ENCODE results near the gene SLC7A7. TPM values are rescaled to one million over a fixed set of nuclear protein-coding genes. Genes with fewer than 3 reads are reported as not detected.
A peak's percentile ranks its signal among the peaks of the same experiment; 100 is the strongest.

The SLC7A7 gene
- total and polyA plus RNA-seq, 2 of the 13 experiments (the other 11 are each of a cell fraction or from before 2014, with no cell fraction given) = 0.13 to 0.63 TPM

DNA sequence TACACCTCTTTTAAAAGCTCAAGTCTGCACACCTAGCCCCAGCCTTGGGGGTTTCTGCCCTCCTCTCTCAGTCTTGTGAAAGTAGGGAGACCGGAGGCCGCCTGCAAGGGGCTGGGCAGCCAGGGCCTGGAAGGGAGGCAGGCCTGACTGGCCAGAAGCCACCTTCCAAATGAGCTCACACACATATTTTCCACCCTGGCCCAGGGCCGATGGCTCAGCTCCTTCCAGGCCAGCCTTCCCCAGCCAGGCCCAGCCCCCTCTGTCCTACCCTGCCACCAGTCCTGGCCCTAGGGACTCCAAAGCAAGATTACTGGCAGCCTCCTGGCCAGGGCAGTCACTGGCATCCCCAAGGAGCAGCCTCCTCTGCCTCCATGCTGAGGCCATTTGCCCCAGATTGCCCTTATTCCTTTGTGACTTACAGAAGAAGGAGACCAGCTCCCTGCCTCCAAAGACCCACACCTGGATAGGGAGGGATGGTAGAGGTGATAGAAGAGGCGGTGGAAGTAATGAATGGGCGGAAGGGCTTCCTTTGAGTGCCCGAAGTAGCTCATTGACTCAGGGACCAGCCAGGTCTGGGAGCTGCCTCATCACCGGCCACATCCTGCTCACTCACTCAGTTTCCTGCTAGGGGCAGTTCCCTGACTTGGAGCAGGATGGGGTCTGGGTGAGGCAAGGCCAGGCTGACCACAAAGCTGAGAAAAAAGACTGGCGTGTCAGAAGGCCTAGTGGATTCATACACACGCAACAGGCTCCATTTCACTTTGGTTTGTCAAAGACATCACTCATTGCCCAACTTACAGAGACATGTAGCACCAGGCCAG is 35.9 kb upstream of the SLC7A7 start (continued):
- TF ChIP-seq, protein P1, sequence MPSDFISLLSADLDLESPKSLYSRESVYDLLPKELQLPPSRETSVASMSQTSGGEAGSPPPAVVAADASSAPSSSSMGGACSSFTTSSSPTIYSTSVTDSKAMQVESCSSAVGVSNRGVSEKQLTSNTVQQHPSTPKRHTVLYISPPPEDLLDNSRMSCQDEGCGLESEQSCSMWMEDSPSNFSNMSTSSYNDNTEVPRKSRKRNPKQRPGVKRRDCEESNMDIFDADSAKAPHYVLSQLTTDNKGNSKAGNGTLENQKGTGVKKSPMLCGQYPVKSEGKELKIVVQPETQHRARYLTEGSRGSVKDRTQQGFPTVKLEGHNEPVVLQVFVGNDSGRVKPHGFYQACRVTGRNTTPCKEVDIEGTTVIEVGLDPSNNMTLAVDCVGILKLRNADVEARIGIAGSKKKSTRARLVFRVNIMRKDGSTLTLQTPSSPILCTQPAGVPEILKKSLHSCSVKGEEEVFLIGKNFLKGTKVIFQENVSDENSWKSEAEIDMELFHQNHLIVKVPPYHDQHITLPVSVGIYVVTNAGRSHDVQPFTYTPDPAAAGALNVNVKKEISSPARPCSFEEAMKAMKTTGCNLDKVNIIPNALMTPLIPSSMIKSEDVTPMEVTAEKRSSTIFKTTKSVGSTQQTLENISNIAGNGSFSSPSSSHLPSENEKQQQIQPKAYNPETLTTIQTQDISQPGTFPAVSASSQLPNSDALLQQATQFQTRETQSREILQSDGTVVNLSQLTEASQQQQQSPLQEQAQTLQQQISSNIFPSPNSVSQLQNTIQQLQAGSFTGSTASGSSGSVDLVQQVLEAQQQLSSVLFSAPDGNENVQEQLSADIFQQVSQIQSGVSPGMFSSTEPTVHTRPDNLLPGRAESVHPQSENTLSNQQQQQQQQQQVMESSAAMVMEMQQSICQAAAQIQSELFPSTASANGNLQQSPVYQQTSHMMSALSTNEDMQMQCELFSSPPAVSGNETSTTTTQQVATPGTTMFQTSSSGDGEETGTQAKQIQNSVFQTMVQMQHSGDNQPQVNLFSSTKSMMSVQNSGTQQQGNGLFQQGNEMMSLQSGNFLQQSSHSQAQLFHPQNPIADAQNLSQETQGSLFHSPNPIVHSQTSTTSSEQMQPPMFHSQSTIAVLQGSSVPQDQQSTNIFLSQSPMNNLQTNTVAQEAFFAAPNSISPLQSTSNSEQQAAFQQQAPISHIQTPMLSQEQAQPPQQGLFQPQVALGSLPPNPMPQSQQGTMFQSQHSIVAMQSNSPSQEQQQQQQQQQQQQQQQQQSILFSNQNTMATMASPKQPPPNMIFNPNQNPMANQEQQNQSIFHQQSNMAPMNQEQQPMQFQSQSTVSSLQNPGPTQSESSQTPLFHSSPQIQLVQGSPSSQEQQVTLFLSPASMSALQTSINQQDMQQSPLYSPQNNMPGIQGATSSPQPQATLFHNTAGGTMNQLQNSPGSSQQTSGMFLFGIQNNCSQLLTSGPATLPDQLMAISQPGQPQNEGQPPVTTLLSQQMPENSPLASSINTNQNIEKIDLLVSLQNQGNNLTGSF (CRISPR knock-in tag; IDR thresholded peaks at IDR 0.05) = 0 out of 2 replicates have a peak, but pooled peaks have one; percentile 39
- TF ChIP-seq IKZF1 (IDR thresholded peaks at IDR 0.05) (no peak), CC2D1A (CRISPR knock-in tag; IDR thresholded peaks at IDR 0.05) (no peak), ZNF430 (CRISPR knock-in tag; IDR thresholded peaks at IDR 0.05) (no peak), MATR3 (CRISPR knock-in tag; IDR thresholded peaks at IDR 0.05) (0 out of 2 replicates have a peak, but pooled peaks have one; percentile 49), ZNF850 (CRISPR knock-in tag; conservative IDR thresholded peaks at IDR 0.05) (no peak), MEIS1 (CRISPR knock-in tag; IDR thresholded peaks at IDR 0.05; ENCODE audit: borderline replicate concordance) (no peak)
- TF ChIP-seq, protein P2, sequence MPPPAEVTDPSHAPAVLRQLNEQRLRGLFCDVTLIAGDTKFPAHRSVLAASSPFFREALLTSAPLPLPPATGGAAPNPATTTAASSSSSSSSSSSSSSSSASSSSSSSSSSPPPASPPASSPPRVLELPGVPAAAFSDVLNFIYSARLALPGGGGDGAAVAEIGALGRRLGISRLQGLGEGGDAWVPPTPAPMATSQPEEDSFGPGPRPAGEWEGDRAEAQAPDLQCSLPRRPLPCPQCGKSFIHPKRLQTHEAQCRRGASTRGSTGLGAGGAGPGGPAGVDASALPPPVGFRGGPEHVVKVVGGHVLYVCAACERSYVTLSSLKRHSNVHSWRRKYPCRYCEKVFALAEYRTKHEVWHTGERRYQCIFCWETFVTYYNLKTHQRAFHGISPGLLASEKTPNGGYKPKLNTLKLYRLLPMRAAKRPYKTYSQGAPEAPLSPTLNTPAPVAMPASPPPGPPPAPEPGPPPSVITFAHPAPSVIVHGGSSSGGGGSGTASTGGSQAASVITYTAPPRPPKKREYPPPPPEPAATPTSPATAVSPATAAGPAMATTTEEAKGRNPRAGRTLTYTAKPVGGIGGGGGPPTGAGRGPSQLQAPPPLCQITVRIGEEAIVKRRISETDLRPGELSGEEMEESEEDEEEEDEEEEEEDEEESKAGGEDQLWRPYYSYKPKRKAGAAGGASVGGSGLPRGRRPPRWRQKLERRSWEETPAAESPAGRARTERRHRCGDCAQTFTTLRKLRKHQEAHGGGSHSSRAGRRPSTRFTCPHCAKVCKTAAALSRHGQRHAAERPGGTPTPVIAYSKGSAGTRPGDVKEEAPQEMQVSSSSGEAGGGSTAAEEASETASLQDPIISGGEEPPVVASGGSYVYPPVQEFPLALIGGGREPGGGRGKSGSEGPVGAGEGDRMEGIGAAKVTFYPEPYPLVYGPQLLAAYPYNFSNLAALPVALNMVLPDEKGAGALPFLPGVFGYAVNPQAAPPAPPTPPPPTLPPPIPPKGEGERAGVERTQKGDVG (CRISPR knock-in tag; IDR thresholded peaks at IDR 0.05; ENCODE audit: borderline replicate concordance) = peak; percentile 21; the same call in 1 of the 2 replicates
- TF ChIP-seq, protein P3, sequence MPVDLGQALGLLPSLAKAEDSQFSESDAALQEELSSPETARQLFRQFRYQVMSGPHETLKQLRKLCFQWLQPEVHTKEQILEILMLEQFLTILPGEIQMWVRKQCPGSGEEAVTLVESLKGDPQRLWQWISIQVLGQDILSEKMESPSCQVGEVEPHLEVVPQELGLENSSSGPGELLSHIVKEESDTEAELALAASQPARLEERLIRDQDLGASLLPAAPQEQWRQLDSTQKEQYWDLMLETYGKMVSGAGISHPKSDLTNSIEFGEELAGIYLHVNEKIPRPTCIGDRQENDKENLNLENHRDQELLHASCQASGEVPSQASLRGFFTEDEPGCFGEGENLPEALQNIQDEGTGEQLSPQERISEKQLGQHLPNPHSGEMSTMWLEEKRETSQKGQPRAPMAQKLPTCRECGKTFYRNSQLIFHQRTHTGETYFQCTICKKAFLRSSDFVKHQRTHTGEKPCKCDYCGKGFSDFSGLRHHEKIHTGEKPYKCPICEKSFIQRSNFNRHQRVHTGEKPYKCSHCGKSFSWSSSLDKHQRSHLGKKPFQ (CRISPR knock-in tag; IDR thresholded peaks at IDR 0.05; ENCODE audit: insufficient replicate concordance) = no peak
- TF ChIP-seq, protein P4, sequence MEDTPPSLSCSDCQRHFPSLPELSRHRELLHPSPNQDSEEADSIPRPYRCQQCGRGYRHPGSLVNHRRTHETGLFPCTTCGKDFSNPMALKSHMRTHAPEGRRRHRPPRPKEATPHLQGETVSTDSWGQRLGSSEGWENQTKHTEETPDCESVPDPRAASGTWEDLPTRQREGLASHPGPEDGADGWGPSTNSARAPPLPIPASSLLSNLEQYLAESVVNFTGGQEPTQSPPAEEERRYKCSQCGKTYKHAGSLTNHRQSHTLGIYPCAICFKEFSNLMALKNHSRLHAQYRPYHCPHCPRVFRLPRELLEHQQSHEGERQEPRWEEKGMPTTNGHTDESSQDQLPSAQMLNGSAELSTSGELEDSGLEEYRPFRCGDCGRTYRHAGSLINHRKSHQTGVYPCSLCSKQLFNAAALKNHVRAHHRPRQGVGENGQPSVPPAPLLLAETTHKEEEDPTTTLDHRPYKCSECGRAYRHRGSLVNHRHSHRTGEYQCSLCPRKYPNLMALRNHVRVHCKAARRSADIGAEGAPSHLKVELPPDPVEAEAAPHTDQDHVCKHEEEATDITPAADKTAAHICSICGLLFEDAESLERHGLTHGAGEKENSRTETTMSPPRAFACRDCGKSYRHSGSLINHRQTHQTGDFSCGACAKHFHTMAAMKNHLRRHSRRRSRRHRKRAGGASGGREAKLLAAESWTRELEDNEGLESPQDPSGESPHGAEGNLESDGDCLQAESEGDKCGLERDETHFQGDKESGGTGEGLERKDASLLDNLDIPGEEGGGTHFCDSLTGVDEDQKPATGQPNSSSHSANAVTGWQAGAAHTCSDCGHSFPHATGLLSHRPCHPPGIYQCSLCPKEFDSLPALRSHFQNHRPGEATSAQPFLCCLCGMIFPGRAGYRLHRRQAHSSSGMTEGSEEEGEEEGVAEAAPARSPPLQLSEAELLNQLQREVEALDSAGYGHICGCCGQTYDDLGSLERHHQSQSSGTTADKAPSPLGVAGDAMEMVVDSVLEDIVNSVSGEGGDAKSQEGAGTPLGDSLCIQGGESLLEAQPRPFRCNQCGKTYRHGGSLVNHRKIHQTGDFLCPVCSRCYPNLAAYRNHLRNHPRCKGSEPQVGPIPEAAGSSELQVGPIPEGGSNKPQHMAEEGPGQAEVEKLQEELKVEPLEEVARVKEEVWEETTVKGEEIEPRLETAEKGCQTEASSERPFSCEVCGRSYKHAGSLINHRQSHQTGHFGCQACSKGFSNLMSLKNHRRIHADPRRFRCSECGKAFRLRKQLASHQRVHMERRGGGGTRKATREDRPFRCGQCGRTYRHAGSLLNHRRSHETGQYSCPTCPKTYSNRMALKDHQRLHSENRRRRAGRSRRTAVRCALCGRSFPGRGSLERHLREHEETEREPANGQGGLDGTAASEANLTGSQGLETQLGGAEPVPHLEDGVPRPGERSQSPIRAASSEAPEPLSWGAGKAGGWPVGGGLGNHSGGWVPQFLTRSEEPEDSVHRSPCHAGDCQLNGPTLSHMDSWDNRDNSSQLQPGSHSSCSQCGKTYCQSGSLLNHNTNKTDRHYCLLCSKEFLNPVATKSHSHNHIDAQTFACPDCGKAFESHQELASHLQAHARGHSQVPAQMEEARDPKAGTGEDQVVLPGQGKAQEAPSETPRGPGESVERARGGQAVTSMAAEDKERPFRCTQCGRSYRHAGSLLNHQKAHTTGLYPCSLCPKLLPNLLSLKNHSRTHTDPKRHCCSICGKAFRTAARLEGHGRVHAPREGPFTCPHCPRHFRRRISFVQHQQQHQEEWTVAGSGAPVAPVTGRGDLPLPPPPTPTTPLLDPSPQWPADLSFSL (CRISPR knock-in tag; IDR thresholded peaks at IDR 0.05) = no peak

Data from HepG2 (cell line).